Activated CD8-positive, alpha-beta T cell treated with anti-CD3 and anti-CD28 coated beads for 36 hours (primary cell): ENCODE measurements around the gene NLGN1. TPM values are rescaled to one million over a fixed set of nuclear protein-coding genes. Genes with fewer than 3 reads are reported as not detected.

Experiments
- ATAC-seq: fragments of 200-7000 bp; cut with Tn5 transposase; one replicate; pipeline ENCODE4 v1.10.0; 2021; ENCODE audit warnings: mild to moderate bottlenecking, moderate library complexity
- CTCF ChIA-PET: fragments of 350-600 bp; sonication (Branson Sonifier 250); formaldehyde crosslinking; loops from one replicate; lab custom pipeline; 2021; ENCODE audit warnings: antibody characterized with exemption; lab: Charles Lee
- POLR2A ChIA-PET: fragments of 350-600 bp; sonication (Branson Sonifier 250); formaldehyde crosslinking; loops from one replicate; lab custom pipeline; 2021; ENCODE audit warnings: antibody characterized with exemption; lab: Charles Lee
- DNase-seq: peaks from one replicate; pipeline ENCODE4 v3.0.0-alpha.2; 2020
- H3K27ac Mint-ChIP-seq: one replicate; pipeline ENCODE4 v1.8.0; 2021; ENCODE audit warnings: mild to moderate bottlenecking, mixed read lengths
- H3K27me3 Mint-ChIP-seq: one replicate; pipeline ENCODE4 v1.8.0; 2021; ENCODE audit warnings: mixed read lengths
- H3K36me3 Mint-ChIP-seq: one replicate; pipeline ENCODE4 v1.8.0; 2021; ENCODE audit warnings: low read depth, mixed read lengths
- H3K4me1 Mint-ChIP-seq: one replicate; pipeline ENCODE4 v1.8.0; 2021; ENCODE audit warnings: low read depth, mixed read lengths
- H3K4me3 Mint-ChIP-seq: one replicate; pipeline ENCODE4 v1.8.0; 2021; ENCODE audit warnings: mild to moderate bottlenecking, moderate library complexity, mixed read lengths
- H3K9me3 Mint-ChIP-seq: one replicate; pipeline ENCODE4 v1.8.0; 2021; ENCODE audit warnings: mixed read lengths
- intact Hi-C: fragments of 100-400 bp; cut with micrococcal nuclease; formaldehyde crosslinking; loops from one replicate; pipeline ENCODE4 v1.10.0; 2022
- total RNA-seq, 2 experiments: library from RNA; stranded (reverse); gene quantifications; one replicate each; pipeline ENCODE4 v1.2.3, GENCODE V29; 2021
- TF ChIP-seq, protein P1 (sequence below): fragments of 200-600 bp; IDR thresholded peaks from one replicate; pipeline ENCODE4 v1.8.0; 2022; ENCODE audit warnings: antibody characterized with exemption, mild to moderate bottlenecking

The NLGN1 gene
- total RNA-seq, 2 experiments from 2014 or later = not detected

DNA sequence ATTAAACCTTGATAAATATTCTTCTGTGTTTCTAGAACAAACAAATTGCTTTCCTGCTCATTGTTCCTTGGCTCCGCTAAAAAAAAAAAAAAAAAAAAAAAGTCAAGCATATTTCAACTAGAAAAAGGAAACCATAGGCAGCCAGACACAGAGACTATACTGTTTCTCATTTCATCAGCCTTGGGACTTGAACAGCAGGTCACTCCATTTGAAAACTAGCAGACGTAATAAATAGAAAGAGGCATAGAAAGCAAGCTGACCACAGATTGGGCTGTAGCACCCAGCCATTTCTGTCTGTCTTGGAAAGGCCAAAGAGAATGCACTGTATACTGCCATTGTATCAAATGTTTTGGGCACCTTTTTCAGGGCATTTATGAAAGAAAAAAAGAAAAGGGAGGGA, 697.1 kb downstream of the NLGN1 start:
- Mint-ChIP-seq H3K27ac (no peak overlapping the region), H3K27me3 (no peaks in the 10 kb centered on the region), H3K9me3 (no peaks in the 10 kb centered on the region), H3K36me3 (no peaks in the 10 kb centered on the region), H3K4me1 (no peaks in the 10 kb centered on the region), H3K4me3 (no peak overlapping the region)
- intact Hi-C loops = no loop called here
- CTCF ChIA-PET = no interaction called here
- no peak for ATAC-seq
- POLR2A ChIA-PET = no interaction called here
- no peak for DNase-seq
- TF ChIP-seq, protein P1, sequence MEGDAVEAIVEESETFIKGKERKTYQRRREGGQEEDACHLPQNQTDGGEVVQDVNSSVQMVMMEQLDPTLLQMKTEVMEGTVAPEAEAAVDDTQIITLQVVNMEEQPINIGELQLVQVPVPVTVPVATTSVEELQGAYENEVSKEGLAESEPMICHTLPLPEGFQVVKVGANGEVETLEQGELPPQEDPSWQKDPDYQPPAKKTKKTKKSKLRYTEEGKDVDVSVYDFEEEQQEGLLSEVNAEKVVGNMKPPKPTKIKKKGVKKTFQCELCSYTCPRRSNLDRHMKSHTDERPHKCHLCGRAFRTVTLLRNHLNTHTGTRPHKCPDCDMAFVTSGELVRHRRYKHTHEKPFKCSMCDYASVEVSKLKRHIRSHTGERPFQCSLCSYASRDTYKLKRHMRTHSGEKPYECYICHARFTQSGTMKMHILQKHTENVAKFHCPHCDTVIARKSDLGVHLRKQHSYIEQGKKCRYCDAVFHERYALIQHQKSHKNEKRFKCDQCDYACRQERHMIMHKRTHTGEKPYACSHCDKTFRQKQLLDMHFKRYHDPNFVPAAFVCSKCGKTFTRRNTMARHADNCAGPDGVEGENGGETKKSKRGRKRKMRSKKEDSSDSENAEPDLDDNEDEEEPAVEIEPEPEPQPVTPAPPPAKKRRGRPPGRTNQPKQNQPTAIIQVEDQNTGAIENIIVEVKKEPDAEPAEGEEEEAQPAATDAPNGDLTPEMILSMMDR = no peak

DNA sequence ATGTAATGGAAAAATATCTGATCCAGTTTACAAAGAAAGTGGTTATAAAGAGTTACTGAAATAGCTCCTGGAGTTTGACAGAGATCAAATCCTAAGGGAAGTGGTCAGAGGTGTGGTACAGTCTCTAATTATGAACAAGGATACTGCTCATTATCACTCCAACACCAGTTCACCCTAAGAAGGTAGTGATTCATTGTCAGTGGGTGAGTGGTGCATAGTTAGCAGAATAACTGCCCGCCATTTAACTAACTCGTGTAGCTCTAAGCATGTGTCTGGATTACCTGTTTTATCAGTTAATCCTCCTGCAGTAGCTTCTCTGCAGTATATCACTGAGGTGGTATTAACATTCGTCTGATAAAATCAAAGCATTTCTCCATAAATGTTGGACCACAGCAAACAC, 700.1 kb downstream of the NLGN1 start:
- ATAC-seq = no peak
- ChIA-PET CTCF (no interaction called here), POLR2A (no interaction called here)
- H3K4me1 Mint-ChIP-seq = no peaks in the 10 kb centered on the region
- no peaks in the 10 kb centered on the region for H3K36me3 Mint-ChIP-seq
- no peak overlapping the region for H3K4me3 Mint-ChIP-seq
- intact Hi-C loops = no loop called here
- TF ChIP-seq, protein P1 = no peak
- H3K27me3 Mint-ChIP-seq = no peaks in the 10 kb centered on the region
- no peak overlapping the region for H3K27ac Mint-ChIP-seq
- no peaks in the 10 kb centered on the region for H3K9me3 Mint-ChIP-seq
- DNase-seq = no peak

DNA sequence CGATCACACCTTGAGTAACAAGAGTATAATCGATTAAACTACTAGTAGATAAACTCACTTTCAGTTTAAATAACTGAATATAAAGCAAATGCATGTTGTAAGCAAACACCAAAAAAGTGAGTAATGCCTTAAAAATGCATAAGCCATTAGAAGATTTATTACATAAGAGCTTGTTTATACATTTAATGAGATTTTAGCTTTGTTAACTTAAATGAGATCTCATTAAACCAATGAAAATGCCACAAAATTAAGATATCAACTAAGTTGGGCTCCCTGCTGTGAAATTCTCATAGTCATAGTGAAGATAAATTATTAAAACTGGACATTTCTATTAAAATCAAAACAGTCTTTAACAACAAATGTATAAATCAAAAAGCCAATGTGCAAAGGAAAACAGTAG, 701.2 kb downstream of the NLGN1 start:
- TF ChIP-seq, protein P1 = no peak
- H3K27me3 Mint-ChIP-seq = no peaks in the 10 kb centered on the region
- no peaks in the 10 kb centered on the region for H3K36me3 Mint-ChIP-seq
- intact Hi-C loops = no loop called here
- no peak overlapping the region for H3K27ac Mint-ChIP-seq
- DNase-seq (no peak), ATAC-seq (no peak)
- H3K9me3 Mint-ChIP-seq = no peaks in the 10 kb centered on the region
- no peak overlapping the region for H3K4me3 Mint-ChIP-seq
- ChIA-PET POLR2A (no interaction called here), CTCF (no interaction called here)
- H3K4me1 Mint-ChIP-seq = no peaks in the 10 kb centered on the region

DNA sequence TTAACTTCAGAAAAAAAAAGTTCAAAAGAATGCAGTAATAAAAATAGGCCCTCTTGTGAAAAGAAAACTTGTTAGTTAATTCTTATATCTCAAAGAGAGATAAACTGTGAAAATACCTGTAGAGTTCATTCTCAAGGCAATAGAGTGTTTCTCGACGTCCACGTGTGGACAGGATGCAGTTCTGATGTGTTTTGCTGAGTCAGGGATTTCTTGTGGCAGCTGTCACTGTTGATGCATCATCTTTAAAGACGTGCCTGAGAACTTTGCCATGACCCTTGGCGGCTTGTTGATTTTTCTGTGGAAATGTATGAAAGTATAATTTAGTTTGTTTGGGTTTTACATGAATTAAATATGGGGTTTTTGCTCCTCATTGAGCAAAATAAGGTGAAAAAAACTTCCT, 702.2 kb downstream of the NLGN1 start:
- DNase-seq (no peak), ATAC-seq (no peak)
- no peak overlapping the region for H3K27ac Mint-ChIP-seq
- H3K4me1 Mint-ChIP-seq = no peaks in the 10 kb centered on the region
- no peaks in the 10 kb centered on the region for H3K27me3 Mint-ChIP-seq
- H3K36me3 Mint-ChIP-seq = no peaks in the 10 kb centered on the region
- H3K9me3 Mint-ChIP-seq = no peaks in the 10 kb centered on the region
- CTCF ChIA-PET = no interaction called here
- TF ChIP-seq, protein P1 = no peak
- intact Hi-C loops = no loop called here
- POLR2A ChIA-PET = no interaction called here
- H3K4me3 Mint-ChIP-seq = no peak overlapping the region

DNA sequence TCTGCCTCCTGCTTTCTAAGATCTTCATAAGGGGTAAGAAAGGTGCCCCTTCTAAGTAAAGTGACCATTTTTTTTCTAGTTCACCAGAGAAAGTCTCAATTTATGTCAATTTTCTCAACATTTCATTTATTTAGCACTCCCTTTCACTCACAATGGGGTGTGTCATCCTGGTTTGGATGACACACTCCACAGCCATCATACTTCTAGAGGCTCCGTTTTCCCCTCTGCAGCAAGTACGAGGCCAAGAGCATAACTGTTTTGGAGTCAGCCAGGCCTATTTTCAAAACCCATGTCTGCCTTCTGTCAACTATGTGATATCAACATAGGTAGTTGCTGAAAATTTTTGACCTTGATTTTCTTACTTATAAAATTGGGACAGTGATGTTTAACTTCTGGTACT, 703.2 kb downstream of the NLGN1 start:
- ChIA-PET POLR2A (no interaction called here), CTCF (no interaction called here)
- Mint-ChIP-seq H3K4me3 (no peak overlapping the region), H3K9me3 (no peaks in the 10 kb centered on the region), H3K4me1 (no peaks in the 10 kb centered on the region), H3K27ac (no peak overlapping the region), H3K36me3 (no peaks in the 10 kb centered on the region), H3K27me3 (no peaks in the 10 kb centered on the region)
- TF ChIP-seq, protein P1 = no peak
- ATAC-seq (no peak), DNase-seq (no peak)
- intact Hi-C loops = no loop called here
